Osteocyte (in vitro differentiated cells): Measurements from ENCODE around the gene ZDHHC19. TPM values are rescaled to one million over a fixed set of nuclear protein-coding genes. Genes with fewer than 3 reads are reported as not detected.

Experiments
- DNase-seq: peaks from one replicate; pipeline ENCODE4 v3.0.0; 2021; ENCODE audit warnings: mixed read lengths; ENCODE audit not compliant: unreplicated experiment; ENCODE audit errors: extremely low spot score
- H3K27ac Mint-ChIP-seq: one replicate; pipeline ENCODE4 v1.8.0; 2021; ENCODE audit warnings: mild to moderate bottlenecking, mixed read lengths; ENCODE audit not compliant: unreplicated experiment
- H3K27me3 Mint-ChIP-seq: one replicate; pipeline ENCODE4 v1.8.0; 2021; ENCODE audit warnings: mixed read lengths; ENCODE audit not compliant: unreplicated experiment
- H3K36me3 Mint-ChIP-seq: one replicate; pipeline ENCODE4 v1.8.0; 2021; ENCODE audit warnings: mixed read lengths; ENCODE audit not compliant: unreplicated experiment
- H3K4me1 Mint-ChIP-seq: one replicate; pipeline ENCODE4 v1.8.0; 2021; ENCODE audit warnings: mixed read lengths; ENCODE audit not compliant: unreplicated experiment
- H3K4me3 Mint-ChIP-seq: one replicate; pipeline ENCODE4 v1.8.0; 2021; ENCODE audit warnings: mild to moderate bottlenecking, moderate library complexity, mixed read lengths; ENCODE audit not compliant: unreplicated experiment
- H3K9me3 Mint-ChIP-seq: one replicate; pipeline ENCODE4 v1.8.0; 2021; ENCODE audit warnings: mixed read lengths; ENCODE audit not compliant: unreplicated experiment
- CTCF ChIP-seq: fragments of 200-600 bp; sonication (generic); IDR thresholded peaks from 2 replicates; pipeline ENCODE4 v1.5.0; 2021; ENCODE audit warnings: antibody characterized with exemption, mild to moderate bottlenecking, moderate library complexity
- total RNA-seq: library from RNA; stranded (reverse); gene quantifications from 2 replicates; pipeline ENCODE4 v1.2.1, GENCODE V29; 2021

ZDHHC19 gene
- total RNA-seq, 1 donor from 2014 or later = not detected

- no peaks in the 10 kb centered on the region for H3K36me3 Mint-ChIP-seq
Observed at GRCh38 chr3:196219194-196219969, 8.2 kb upstream of the ZDHHC19 start.

GRCh38 chr3:196218155-196218712, 7.0 kb upstream of the ZDHHC19 start:
- H3K9me3 Mint-ChIP-seq = no peaks in the 10 kb centered on the region
- H3K4me3 Mint-ChIP-seq = no peak overlapping the region
- DNase-seq = no peak
- H3K36me3 Mint-ChIP-seq = no peaks in the 10 kb centered on the region
- TF ChIP-seq CTCF = no peak
- H3K4me1 Mint-ChIP-seq = peaks cover 19% of the 10 kb centered on the region
- H3K27me3 Mint-ChIP-seq = no peaks in the 10 kb centered on the region
- no peak overlapping the region for H3K27ac Mint-ChIP-seq

More at GRCh38 chr3:196219194-196219969, 8.2 kb upstream of the ZDHHC19 start:
- Mint-ChIP-seq H3K27ac (peak overlapping the region; percentile 95), H3K4me3 (peak overlapping the region; percentile 60), H3K9me3 (no peaks in the 10 kb centered on the region), H3K4me1 (peaks cover 19% of the 10 kb centered on the region), H3K27me3 (no peaks in the 10 kb centered on the region)
- peak; percentile 89 for DNase-seq
- peak; percentile 21 for TF ChIP-seq CTCF

- Mint-ChIP-seq H3K9me3 (no peaks in the 10 kb centered on the region), H3K27ac (no peak overlapping the region)
- DNase-seq = no peak
Observed at GRCh38 chr3:196217307-196218154, 6.3 kb upstream of the ZDHHC19 start.

GRCh38 chr3:196216681-196217211, 5.5 kb upstream of the ZDHHC19 start:
- Mint-ChIP-seq H3K27ac (no peak overlapping the region), H3K36me3 (no peaks in the 10 kb centered on the region), H3K9me3 (no peaks in the 10 kb centered on the region), H3K4me1 (peaks cover 19% of the 10 kb centered on the region), H3K4me3 (no peak overlapping the region), H3K27me3 (no peaks in the 10 kb centered on the region)
- TF ChIP-seq CTCF = no peak
- no peak for DNase-seq

More at GRCh38 chr3:196217307-196218154, 6.3 kb upstream of the ZDHHC19 start:
- no peak for TF ChIP-seq CTCF
- peaks cover 19% of the 10 kb centered on the region for H3K4me1 Mint-ChIP-seq
- H3K4me3 Mint-ChIP-seq = peak overlapping the region; percentile 18
- no peaks in the 10 kb centered on the region for H3K27me3 Mint-ChIP-seq
- no peaks in the 10 kb centered on the region for H3K36me3 Mint-ChIP-seq
